Central memory CD8-positive, alpha-beta T cell (primary cell): ENCODE data around the gene RAB6C.
"Not testable (repeated sequence)": the region's sequence is repeated elsewhere in the genome, so short reads cannot be mapped to it uniquely, and the experiment has no call there.

ENCODE experiments used
- ATAC-seq: fragments of 150-1000 bp; cut with Tn5 transposase; replicated peaks from 2 replicates; pipeline ENCODE4 v1.10.0; 2022; ENCODE audit warnings: mild to moderate bottlenecking, moderate FRiP score, moderate number of reproducible peaks; ENCODE audit not compliant: poor library complexity, severe bottlenecking; ENCODE audit errors: extremely low read depth
- DNase-seq, 2 donors: peaks; one replicate each; pipeline ENCODE4 v3.0.0; 2021; ENCODE audit warnings: low spot score in 2 of 2
- H3K27ac Mint-ChIP-seq: one replicate; pipeline ENCODE4 v1.8.0; 2022; ENCODE audit warnings: low read depth, mild to moderate bottlenecking, moderate library complexity, mixed read lengths
- H3K27me3 Mint-ChIP-seq: one replicate; pipeline ENCODE4 v1.8.0; 2022; ENCODE audit warnings: mixed read lengths
- H3K36me3 Mint-ChIP-seq: one replicate; pipeline ENCODE4 v1.8.0; 2022; ENCODE audit warnings: mild to moderate bottlenecking, moderate library complexity, mixed read lengths; ENCODE audit not compliant: insufficient read depth
- H3K4me1 Mint-ChIP-seq: one replicate; pipeline ENCODE4 v1.8.0; 2022; ENCODE audit warnings: mixed read lengths
- H3K4me3 Mint-ChIP-seq: one replicate; pipeline ENCODE4 v1.8.0; 2022; ENCODE audit warnings: mild to moderate bottlenecking, moderate library complexity, mixed read lengths
- H3K9me3 Mint-ChIP-seq: one replicate; pipeline ENCODE4 v1.8.0; 2022; ENCODE audit warnings: mixed read lengths

RAB6C gene

GRCh38 chr2:129979629-129980155 lies at the start of gene RAB6C:
RAB6C (plus strand) TSS chr2:129979666; CDS start chr2:129980116, 450 bp downstream.
- ATAC-seq, H3K27ac Mint-ChIP-seq, H3K9me3 Mint-ChIP-seq, H3K36me3 Mint-ChIP-seq, DNase-seq, H3K4me1 Mint-ChIP-seq: not testable (repeated sequence)
- peak within 1 kb of the TSS; percentile 11 for H3K4me3 Mint-ChIP-seq
- peaks cover 84% of the 10 kb centered on the region for H3K27me3 Mint-ChIP-seq

- ATAC-seq (no peak), DNase-seq (no peak)
- H3K27me3 Mint-ChIP-seq: peaks cover 39% of the 10 kb centered on the region
- no peak overlapping the region for H3K27ac Mint-ChIP-seq
- no peaks in the 10 kb centered on the region for H3K36me3 Mint-ChIP-seq
- H3K4me3 Mint-ChIP-seq: no peak overlapping the region
- H3K9me3 Mint-ChIP-seq: no peaks in the 10 kb centered on the region
- no peaks in the 10 kb centered on the region for H3K4me1 Mint-ChIP-seq
These were observed 49.0 kb upstream of the RAB6C start for GRCh38 chr2:129930451-129930850.

DNA sequence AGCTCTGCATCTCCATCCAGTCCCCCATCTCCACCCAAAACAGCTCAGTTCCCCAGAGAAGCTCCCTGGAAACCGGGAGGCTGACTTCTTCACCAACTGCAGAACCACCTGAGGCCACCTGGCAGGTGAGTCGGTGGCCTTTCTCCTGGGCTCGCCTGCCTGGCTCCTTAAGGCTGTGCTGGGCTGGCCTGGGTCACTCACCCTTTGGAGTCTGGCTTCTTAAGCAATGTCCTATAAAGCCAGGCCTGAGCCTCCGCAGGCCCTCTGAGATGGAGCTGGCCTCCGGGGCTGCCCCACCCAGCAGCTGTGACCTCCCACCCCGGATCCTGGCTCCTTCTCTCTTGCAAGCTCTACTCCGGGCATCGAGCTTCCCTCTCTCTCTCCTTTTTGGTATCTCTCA lies 46.1 kb upstream of the RAB6C start:
- ATAC-seq, H3K36me3 Mint-ChIP-seq, H3K4me1 Mint-ChIP-seq, DNase-seq, H3K9me3 Mint-ChIP-seq, H3K4me3 Mint-ChIP-seq, H3K27ac Mint-ChIP-seq: not testable (repeated sequence)
- peaks cover 30% of the 10 kb centered on the region for H3K27me3 Mint-ChIP-seq

DNA sequence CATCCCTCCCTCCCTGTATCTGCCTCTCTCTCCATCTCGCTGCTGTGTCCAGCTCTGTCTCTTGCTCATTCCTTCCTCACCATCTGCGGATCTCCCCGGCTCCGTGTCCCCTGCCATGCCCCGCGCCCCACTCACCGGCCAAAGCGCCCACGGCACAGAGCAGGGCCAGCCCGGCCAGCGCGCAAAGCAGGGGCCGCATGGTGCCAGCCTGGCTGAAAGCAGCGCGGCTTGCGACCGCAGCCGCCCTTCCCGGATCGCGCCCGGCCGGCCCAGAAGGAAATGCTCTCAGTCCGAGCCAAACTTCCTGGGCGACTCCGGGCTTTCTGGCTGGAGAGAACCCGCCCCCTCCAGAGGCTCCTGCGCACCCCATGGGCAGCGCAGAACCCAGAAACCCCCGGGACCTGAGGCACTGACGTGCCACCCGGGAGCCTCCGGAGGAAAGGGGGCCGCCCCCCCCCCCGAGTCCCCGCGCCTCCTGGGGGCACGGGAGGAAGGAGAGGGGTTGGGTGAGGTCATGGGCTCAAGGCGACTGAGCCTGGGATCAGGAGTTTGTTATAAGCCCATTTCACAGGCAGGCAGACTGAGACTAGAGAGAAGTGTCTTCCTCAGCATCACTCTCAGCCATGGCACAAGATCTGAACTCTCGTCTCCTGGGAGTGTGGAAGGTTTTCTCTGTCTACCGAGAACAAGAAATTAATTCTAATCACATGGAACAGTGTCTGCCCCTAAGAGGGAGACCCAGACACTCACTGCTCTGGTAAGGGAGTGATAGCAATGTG lies 45.2 kb upstream of the RAB6C start:
- H3K27me3 Mint-ChIP-seq: peaks cover 33% of the 10 kb centered on the region
- no peaks in the 10 kb centered on the region for H3K9me3 Mint-ChIP-seq
- no peaks in the 10 kb centered on the region for H3K36me3 Mint-ChIP-seq
- no peak for DNase-seq
- H3K4me3 Mint-ChIP-seq: no peak overlapping the region
- H3K27ac Mint-ChIP-seq: no peak overlapping the region
- no peaks in the 10 kb centered on the region for H3K4me1 Mint-ChIP-seq
- no peak for ATAC-seq

DNA sequence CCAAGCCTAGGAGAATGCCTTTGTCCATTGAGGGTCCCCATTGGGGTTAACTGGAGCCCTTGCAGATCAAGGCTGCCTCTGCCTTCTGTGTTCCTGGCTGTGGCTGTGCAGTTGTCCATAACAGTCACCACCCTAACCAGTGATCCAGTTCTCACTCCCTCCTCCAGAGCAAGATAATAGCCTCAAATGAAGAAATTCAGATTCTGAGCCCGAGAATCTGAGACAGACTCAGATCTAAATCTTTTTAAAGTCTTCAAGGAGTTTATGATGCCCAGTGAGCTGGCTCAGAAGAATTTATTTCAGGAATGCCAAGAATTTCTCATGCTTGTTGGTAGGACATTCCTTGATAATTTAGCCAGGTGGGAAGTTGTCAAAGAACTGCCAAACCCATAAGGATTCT lies 44.3 kb upstream of the RAB6C start:
- Mint-ChIP-seq H3K36me3 (no peaks in the 10 kb centered on the region), H3K4me1 (no peaks in the 10 kb centered on the region), H3K4me3 (no peak overlapping the region), H3K9me3 (no peaks in the 10 kb centered on the region), H3K27me3 (peaks cover 35% of the 10 kb centered on the region), H3K27ac (no peak overlapping the region)
- no peak for DNase-seq
- ATAC-seq: no peak

- DNase-seq (no peak), ATAC-seq (no peak)
- H3K9me3 Mint-ChIP-seq: no peaks in the 10 kb centered on the region
- peaks cover 35% of the 10 kb centered on the region for H3K27me3 Mint-ChIP-seq
- H3K4me3 Mint-ChIP-seq: no peak overlapping the region
- H3K36me3 Mint-ChIP-seq: no peaks in the 10 kb centered on the region
- H3K27ac Mint-ChIP-seq: no peak overlapping the region
- no peaks in the 10 kb centered on the region for H3K4me1 Mint-ChIP-seq
These were observed 43.0 kb upstream of the RAB6C start for GRCh38 chr2:129936334-129936934.

DNA sequence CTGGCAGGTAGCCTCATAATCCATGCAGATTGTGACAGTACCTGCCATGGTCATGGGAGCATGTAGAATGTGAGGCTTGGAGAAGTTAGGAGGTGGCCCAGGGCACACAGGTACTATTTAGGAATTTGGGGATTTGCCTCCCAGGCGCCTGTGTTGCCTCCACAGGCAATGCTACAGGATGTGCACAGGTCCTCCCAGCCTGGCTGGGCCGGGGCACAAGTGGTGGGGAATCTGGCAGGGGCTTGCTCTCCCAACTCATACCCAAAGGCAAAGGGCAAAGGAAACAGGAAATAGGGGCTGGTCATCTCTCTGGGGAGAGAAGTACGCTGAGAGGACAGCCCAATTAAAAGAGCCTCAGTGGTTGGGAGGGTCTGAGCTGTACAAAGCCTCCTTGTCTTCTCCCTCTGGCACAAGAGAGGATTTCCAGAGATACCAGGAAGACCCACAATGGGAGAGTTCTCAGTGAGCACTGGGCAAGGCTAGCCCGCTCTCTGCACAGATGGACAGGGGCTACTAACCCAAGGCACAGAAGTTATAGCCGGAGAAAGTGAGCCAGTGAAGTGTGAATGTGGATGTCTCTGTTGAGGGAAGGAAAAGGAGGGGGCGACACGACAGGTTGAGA lies 40.5 kb upstream of the RAB6C start:
- not testable (repeated sequence) for H3K4me3 Mint-ChIP-seq, H3K27ac Mint-ChIP-seq, H3K4me1 Mint-ChIP-seq, H3K36me3 Mint-ChIP-seq, DNase-seq, H3K9me3 Mint-ChIP-seq, ATAC-seq
- H3K27me3 Mint-ChIP-seq: peaks cover 17% of the 10 kb centered on the region

DNA sequence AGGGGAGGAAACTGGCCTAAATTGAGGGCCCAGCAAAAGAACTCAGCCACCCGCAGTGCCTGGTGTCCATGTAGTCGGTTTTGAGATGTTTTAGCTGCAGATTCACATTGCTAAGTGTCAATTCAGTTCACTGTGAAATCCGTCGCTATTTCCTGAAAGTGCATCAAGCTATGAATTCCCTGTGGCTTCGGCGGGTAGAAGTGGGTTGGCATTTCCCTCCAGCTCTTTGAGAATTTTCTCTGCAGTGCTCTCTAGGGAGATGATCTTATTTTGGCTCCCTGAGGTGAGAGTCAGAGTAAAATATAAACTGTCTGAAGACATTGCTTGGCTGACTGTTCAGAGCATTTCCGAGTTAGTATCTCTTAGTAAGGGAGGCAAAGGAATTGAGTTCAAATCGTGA lies 36.0 kb upstream of the RAB6C start:
- not testable (repeated sequence) for H3K4me3 Mint-ChIP-seq, H3K27ac Mint-ChIP-seq, ATAC-seq, H3K9me3 Mint-ChIP-seq, H3K36me3 Mint-ChIP-seq, DNase-seq, H3K4me1 Mint-ChIP-seq
- peaks cover 44% of the 10 kb centered on the region for H3K27me3 Mint-ChIP-seq

- ATAC-seq (no peak), DNase-seq (no peak)
- Mint-ChIP-seq H3K27me3 (peaks cover 35% of the 10 kb centered on the region), H3K9me3 (no peaks in the 10 kb centered on the region), H3K27ac (no peak overlapping the region), H3K36me3 (peaks cover 2% of the 10 kb centered on the region), H3K4me3 (no peak overlapping the region), H3K4me1 (no peaks in the 10 kb centered on the region)
These were observed 33.9 kb upstream of the RAB6C start for GRCh38 chr2:129945557-129945956.

DNA sequence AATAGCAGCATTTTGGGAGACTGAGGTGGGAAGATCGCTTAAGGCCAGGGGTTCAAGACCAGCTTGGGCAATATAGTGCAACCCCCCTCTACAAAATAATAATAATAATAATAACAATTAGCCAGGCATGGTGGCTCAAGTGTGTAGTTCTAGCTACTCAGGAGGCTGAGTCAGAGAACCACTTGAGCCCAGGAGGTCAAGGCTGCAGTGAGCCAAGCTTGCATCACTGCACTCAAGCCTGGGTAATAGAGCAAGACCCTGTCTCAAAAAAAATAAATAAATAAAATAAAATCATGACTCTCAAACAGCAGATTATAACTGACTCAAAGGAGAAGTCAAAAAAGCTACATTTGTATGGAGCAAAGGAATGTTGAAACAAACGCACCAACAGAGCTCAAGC lies 31.8 kb upstream of the RAB6C start:
- peaks cover 35% of the 10 kb centered on the region for H3K27me3 Mint-ChIP-seq
- not testable (repeated sequence) for H3K4me1 Mint-ChIP-seq, H3K9me3 Mint-ChIP-seq, H3K4me3 Mint-ChIP-seq, H3K27ac Mint-ChIP-seq, H3K36me3 Mint-ChIP-seq, ATAC-seq, DNase-seq

GRCh38 chr2:129956171-129956570 lies 23.3 kb upstream of the RAB6C start:
- H3K27me3 Mint-ChIP-seq: peaks cover 41% of the 10 kb centered on the region
- DNase-seq, H3K36me3 Mint-ChIP-seq, H3K9me3 Mint-ChIP-seq, H3K27ac Mint-ChIP-seq, ATAC-seq, H3K4me1 Mint-ChIP-seq, H3K4me3 Mint-ChIP-seq: not testable (repeated sequence)

- H3K36me3 Mint-ChIP-seq: no peaks in the 10 kb centered on the region
- no peak for ATAC-seq
- H3K27me3 Mint-ChIP-seq: peaks cover 41% of the 10 kb centered on the region
- no peaks in the 10 kb centered on the region for H3K4me1 Mint-ChIP-seq
- H3K4me3 Mint-ChIP-seq: no peak overlapping the region
- no peaks in the 10 kb centered on the region for H3K9me3 Mint-ChIP-seq
- no peak for DNase-seq
- no peak overlapping the region for H3K27ac Mint-ChIP-seq
These were observed 21.6 kb upstream of the RAB6C start for GRCh38 chr2:129957891-129958290.

DNA sequence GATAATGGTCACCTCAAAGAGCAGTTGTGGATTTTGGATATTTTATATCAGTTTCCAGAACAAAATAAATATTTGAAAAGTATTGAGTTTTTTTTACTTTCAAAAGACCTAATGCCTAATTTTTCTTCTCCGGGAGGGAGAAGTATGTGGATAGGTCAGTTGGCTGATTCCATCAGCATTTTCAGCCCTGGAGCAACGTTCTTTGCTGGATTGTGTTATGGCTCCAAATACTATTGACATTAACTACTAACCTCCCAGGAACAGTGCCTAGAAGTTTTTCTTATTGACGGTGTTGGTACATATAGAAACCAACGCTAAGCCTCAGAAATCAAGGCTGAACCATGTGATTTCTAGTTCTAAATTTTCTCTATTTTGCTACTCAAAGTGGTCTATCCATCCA lies 20.7 kb upstream of the RAB6C start:
- H3K27me3 Mint-ChIP-seq: peaks cover 41% of the 10 kb centered on the region
- not testable (repeated sequence) for DNase-seq, H3K36me3 Mint-ChIP-seq, ATAC-seq, H3K4me3 Mint-ChIP-seq, H3K27ac Mint-ChIP-seq, H3K9me3 Mint-ChIP-seq, H3K4me1 Mint-ChIP-seq
